GM19238 (cell line): ENCODE data around the gene PTPA.
"Not testable (repeated sequence)": the region's sequence is repeated elsewhere in the genome, so short reads cannot be mapped to it uniquely, and the experiment has no call there.

Experiments
- DNase-seq: peaks from one replicate; pipeline ENCODE4 v3.0.0; 2011; ENCODE audit warnings: low spot score; ENCODE audit not compliant: insufficient read length

Gene PTPA

DNA sequence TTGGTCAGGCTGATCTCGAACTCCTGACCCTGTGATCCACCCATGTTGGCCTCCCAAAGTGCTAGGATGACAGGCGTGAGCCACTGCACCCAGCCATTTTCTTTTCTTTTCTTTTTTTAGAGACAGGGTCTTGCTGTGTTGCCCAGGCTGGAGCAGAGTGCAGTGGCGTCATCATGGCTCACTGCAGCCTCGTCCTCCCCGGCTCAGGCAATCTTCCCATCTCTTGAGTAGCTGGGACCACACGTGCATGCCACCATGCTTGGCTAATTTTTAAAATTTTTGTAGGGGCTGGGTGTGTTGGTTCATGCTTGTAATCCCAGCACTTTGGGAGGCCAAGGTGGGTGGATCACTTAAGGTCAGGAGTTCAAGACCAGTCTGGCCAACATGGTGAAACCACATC, 85.8 kb downstream of the PTPA start:
- DNase-seq = not testable (repeated sequence)

DNA sequence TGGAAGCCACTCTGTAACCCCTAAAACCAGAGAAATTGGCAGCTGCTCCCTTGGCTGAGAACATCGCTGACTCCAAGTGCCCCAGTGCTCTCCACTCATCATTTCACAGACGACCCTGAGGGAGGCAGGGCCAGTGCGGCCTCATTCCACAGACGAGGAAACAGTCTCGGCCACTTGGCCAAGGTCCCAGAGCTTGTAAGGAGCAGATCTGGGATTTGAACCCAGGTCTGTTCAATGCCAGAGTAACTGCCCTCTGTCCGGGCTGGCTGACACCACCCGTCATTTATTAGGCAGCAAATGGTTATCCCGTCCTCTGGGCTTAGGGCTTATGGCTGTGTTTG, 86.7 kb downstream of the PTPA start:
- no peak for DNase-seq
